T-helper 17 cell (primary cell): Measurements from ENCODE around the gene ZNF423. TPM values are rescaled to one million over a fixed set of nuclear protein-coding genes. Genes with fewer than 3 reads are reported as not detected.

Experiments used
- ATAC-seq: fragments of 150-1000 bp; cut with Tn5 transposase; 2 replicates; pipeline ENCODE4 v1.10.0; 2021; ENCODE audit warnings: mild to moderate bottlenecking, moderate library complexity
- DNase-seq, 3 donors: peaks; one replicate each; pipeline versions ENCODE4 v3.0.0 to v3.0.0-alpha.2; 2020 to 2021
- H3K9me3 ChIP-seq: one replicate; pipeline ENCODE4 v1.7.0; 2013; ENCODE audit warnings: low read length, mild to moderate bottlenecking; ENCODE audit not compliant: control insufficient read depth, poor library complexity, severe bottlenecking
- H3K27ac Mint-ChIP-seq: one replicate; pipeline ENCODE4 v1.8.0; 2022; ENCODE audit warnings: mild to moderate bottlenecking, moderate library complexity, mixed read lengths
- H3K27me3 Mint-ChIP-seq: one replicate; pipeline ENCODE4 v1.8.0; 2022; ENCODE audit warnings: mixed read lengths
- H3K36me3 Mint-ChIP-seq: one replicate; pipeline ENCODE4 v1.8.0; 2022; ENCODE audit warnings: low read depth, mixed read lengths
- H3K4me1 Mint-ChIP-seq: one replicate; pipeline ENCODE4 v1.8.0; 2022; ENCODE audit warnings: mild to moderate bottlenecking, mixed read lengths
- H3K4me3 Mint-ChIP-seq: one replicate; pipeline ENCODE4 v1.8.0; 2022; ENCODE audit warnings: mild to moderate bottlenecking, moderate library complexity, mixed read lengths
- total RNA-seq, 4 donors: library from RNA in 2 of 4; stranded (reverse) in 2 of 4; gene quantifications; one replicate each; pipeline ENCODE4 v1.2.3 and lab custom pipeline; 2022 to 2026

The ZNF423 gene
- total RNA-seq, 2 donors from 2014 or later = not detected

- DNase-seq (no peak), ATAC-seq (no peak)
- Mint-ChIP-seq H3K27me3 (peaks cover 45% of the 10 kb centered on the region), H3K4me3 (no peak overlapping the region), H3K36me3 (no peaks in the 10 kb centered on the region), H3K4me1 (peaks cover 5% of the 10 kb centered on the region), H3K27ac (no peak overlapping the region)
- no peaks in the 10 kb centered on the region for H3K9me3 ChIP-seq
Observed at GRCh38 chr16:49598383-49599170, 257.3 kb downstream of the ZNF423 start.

- DNase-seq (no peak), ATAC-seq (no peak)
- Mint-ChIP-seq H3K4me3 (no peak overlapping the region), H3K27me3 (peaks cover 45% of the 10 kb centered on the region), H3K27ac (no peak overlapping the region), H3K36me3 (no peaks in the 10 kb centered on the region), H3K4me1 (peaks cover 8% of the 10 kb centered on the region)
- H3K9me3 ChIP-seq = no peaks in the 10 kb centered on the region
Observed at GRCh38 chr16:49597796-49598195, 258.1 kb downstream of the ZNF423 start.

GRCh38 chr16:49596648-49597291 lies 259.1 kb downstream of the ZNF423 start:
- no peaks in the 10 kb centered on the region for H3K9me3 ChIP-seq
- ATAC-seq (no peak), DNase-seq (no peak)
- H3K27me3 Mint-ChIP-seq = peaks cover 44% of the 10 kb centered on the region
- no peaks in the 10 kb centered on the region for H3K36me3 Mint-ChIP-seq
- no peak overlapping the region for H3K27ac Mint-ChIP-seq
- H3K4me3 Mint-ChIP-seq = no peak overlapping the region
- peaks cover 9% of the 10 kb centered on the region for H3K4me1 Mint-ChIP-seq

GRCh38 chr16:49596068-49596467 lies 259.8 kb downstream of the ZNF423 start:
- ATAC-seq = no peak
- H3K36me3 Mint-ChIP-seq = no peaks in the 10 kb centered on the region
- H3K9me3 ChIP-seq = no peaks in the 10 kb centered on the region
- H3K4me1 Mint-ChIP-seq = peaks cover 9% of the 10 kb centered on the region
- H3K27ac Mint-ChIP-seq = no peak overlapping the region
- H3K4me3 Mint-ChIP-seq = no peak overlapping the region
- peaks cover 44% of the 10 kb centered on the region for H3K27me3 Mint-ChIP-seq
- DNase-seq = no peak

GRCh38 chr16:49594685-49595498 lies 261.0 kb downstream of the ZNF423 start:
- H3K9me3 ChIP-seq = no peaks in the 10 kb centered on the region
- no peak for ATAC-seq
- Mint-ChIP-seq H3K27ac (no peak overlapping the region), H3K4me1 (peaks cover 9% of the 10 kb centered on the region), H3K27me3 (peaks cover 49% of the 10 kb centered on the region), H3K36me3 (no peaks in the 10 kb centered on the region), H3K4me3 (no peak overlapping the region)
- no peak for DNase-seq

- Mint-ChIP-seq H3K27me3 (peaks cover 45% of the 10 kb centered on the region), H3K4me1 (peaks cover 7% of the 10 kb centered on the region), H3K36me3 (no peaks in the 10 kb centered on the region), H3K4me3 (no peak overlapping the region), H3K27ac (no peak overlapping the region)
- DNase-seq = no peak
- no peak for ATAC-seq
- H3K9me3 ChIP-seq = no peaks in the 10 kb centered on the region
Observed at GRCh38 chr16:49594153-49594552, 261.8 kb downstream of the ZNF423 start.

GRCh38 chr16:49593424-49594040 lies 262.4 kb downstream of the ZNF423 start:
- H3K4me3 Mint-ChIP-seq = no peak overlapping the region
- H3K4me1 Mint-ChIP-seq = peaks cover 7% of the 10 kb centered on the region
- H3K27me3 Mint-ChIP-seq = peaks cover 49% of the 10 kb centered on the region
- no peaks in the 10 kb centered on the region for H3K9me3 ChIP-seq
- H3K36me3 Mint-ChIP-seq = no peaks in the 10 kb centered on the region
- ATAC-seq = no peak
- DNase-seq = no peak
- no peak overlapping the region for H3K27ac Mint-ChIP-seq

- H3K9me3 ChIP-seq = no peaks in the 10 kb centered on the region
- Mint-ChIP-seq H3K27me3 (peaks cover 43% of the 10 kb centered on the region), H3K27ac (no peak overlapping the region), H3K4me3 (no peak overlapping the region), H3K36me3 (no peaks in the 10 kb centered on the region), H3K4me1 (peaks cover 7% of the 10 kb centered on the region)
- ATAC-seq = peak; percentile 39
- no peak for DNase-seq
Observed at GRCh38 chr16:49592546-49593423, 263.1 kb downstream of the ZNF423 start.

- H3K9me3 ChIP-seq = no peaks in the 10 kb centered on the region
- DNase-seq = no peak
- Mint-ChIP-seq H3K27ac (no peak overlapping the region), H3K27me3 (peaks cover 42% of the 10 kb centered on the region), H3K4me3 (no peak overlapping the region), H3K36me3 (no peaks in the 10 kb centered on the region), H3K4me1 (peaks cover 4% of the 10 kb centered on the region)
- no peak for ATAC-seq
Observed at GRCh38 chr16:49590166-49590871, 265.6 kb downstream of the ZNF423 start.

GRCh38 chr16:49589544-49590031 lies 266.3 kb downstream of the ZNF423 start:
- Mint-ChIP-seq H3K27me3 (peaks cover 35% of the 10 kb centered on the region), H3K4me3 (no peak overlapping the region), H3K4me1 (peaks cover 4% of the 10 kb centered on the region), H3K36me3 (no peaks in the 10 kb centered on the region), H3K27ac (no peak overlapping the region)
- DNase-seq (no peak), ATAC-seq (no peak)
- H3K9me3 ChIP-seq = no peaks in the 10 kb centered on the region

- ATAC-seq (no peak), DNase-seq (no peak)
- Mint-ChIP-seq H3K27ac (no peak overlapping the region), H3K27me3 (peaks cover 29% of the 10 kb centered on the region), H3K36me3 (no peaks in the 10 kb centered on the region), H3K4me1 (peaks cover 4% of the 10 kb centered on the region), H3K4me3 (no peak overlapping the region)
- H3K9me3 ChIP-seq = no peaks in the 10 kb centered on the region
Observed at GRCh38 chr16:49588729-49589384, 267.1 kb downstream of the ZNF423 start.
